GM19372 (cell line): ENCODE measurements around the gene TEX38.
"Not testable (repeated sequence)": the region's sequence is repeated elsewhere in the genome, so short reads cannot be mapped to it uniquely, and the experiment has no call there.

Experiments used
- ATAC-seq: cut with Tn5 transposase; IDR thresholded peaks from one replicate; pipeline ENCODE4 v1.9.1; 2021; ENCODE audit warnings: mild to moderate bottlenecking, low read depth, moderate library complexity; ENCODE audit not compliant: unreplicated experiment

The TEX38 gene

GRCh38 chr1:46654012-46654411 lies 17.6 kb upstream of the TEX38 start:
- no peak for ATAC-seq

GRCh38 chr1:46654698-46655097 lies 17.0 kb upstream of the TEX38 start:
- not testable (repeated sequence) for ATAC-seq

GRCh38 chr1:46655848-46656247 lies 15.8 kb upstream of the TEX38 start:
- ATAC-seq = no peak

GRCh38 chr1:46656643-46657042 lies 15.0 kb upstream of the TEX38 start:
- no peak for ATAC-seq

- ATAC-seq = no peak
These were observed 13.9 kb upstream of the TEX38 start for GRCh38 chr1:46657775-46658174.

- no peak for ATAC-seq
These were observed 12.3 kb upstream of the TEX38 start for GRCh38 chr1:46659307-46659870.

- ATAC-seq = not testable (repeated sequence)
These were observed 11.5 kb upstream of the TEX38 start for GRCh38 chr1:46660116-46660515.

- not testable (repeated sequence) for ATAC-seq
These were observed 8.7 kb upstream of the TEX38 start for GRCh38 chr1:46662919-46663318.

GRCh38 chr1:46665983-46666382 lies 5.7 kb upstream of the TEX38 start:
- ATAC-seq = no peak

GRCh38 chr1:46667782-46668760 lies 3.6 kb upstream of the TEX38 start, which contains the start of gene ATPAF1:
Gene ATPAF1 (minus strand): TSS chr1:46668364. CDS start chr1:46668322, 42 bp downstream.
- peak; percentile 82 for ATAC-seq

- no peak for ATAC-seq
These were observed 1.5 kb upstream of the TEX38 start for GRCh38 chr1:46670134-46670533.

GRCh38 chr1:46672696-46673095 lies 1.0 kb downstream of the TEX38 start:
- ATAC-seq = no peak

GRCh38 chr1:46673749-46674182 lies 2.1 kb downstream of the TEX38 start:
- ATAC-seq = no peak

GRCh38 chr1:46675549-46676314 lies 4.1 kb downstream of the TEX38 start:
- ATAC-seq = no peak

GRCh38 chr1:46676531-46676930 lies 4.9 kb downstream of the TEX38 start:
- ATAC-seq = no peak

GRCh38 chr1:46677339-46677738 lies 5.7 kb downstream of the TEX38 start:
- no peak for ATAC-seq

GRCh38 chr1:46679789-46680573 lies 8.3 kb downstream of the TEX38 start:
- no peak for ATAC-seq

GRCh38 chr1:46681333-46682034 lies 9.8 kb downstream of the TEX38 start:
- ATAC-seq = no peak

GRCh38 chr1:46682064-46682463 lies 10.4 kb downstream of the TEX38 start:
- no peak for ATAC-seq

GRCh38 chr1:46684670-46685069 lies 13.0 kb downstream of the TEX38 start:
- ATAC-seq = no peak
